Upper lobe of right lung (tissue), 1 donor: Measurements from ENCODE around the gene POU2F1. TPM values are rescaled to one million over a fixed set of nuclear protein-coding genes. Genes with fewer than 3 reads are reported as not detected.

ENCODE experiments used
- ATAC-seq: fragments of 200-7000 bp; cut with Tn5 transposase; one replicate; pipeline ENCODE4 v1.9.1; 2020; ENCODE audit warnings: mild to moderate bottlenecking, moderate library complexity
- DNase-seq: peaks from one replicate; pipeline ENCODE4 v3.0.0-alpha.2; 2020
- H3K27ac ChIP-seq: fragments of 200-600 bp; one replicate; pipeline ENCODE4 v1.8.0; 2022
- H3K27me3 ChIP-seq: fragments of 200-600 bp; one replicate; pipeline ENCODE4 v1.8.0; 2022; ENCODE audit warnings: mild to moderate bottlenecking
- H3K36me3 ChIP-seq: fragments of 200-600 bp; one replicate; pipeline ENCODE4 v1.8.0; 2022
- H3K4me1 ChIP-seq: fragments of 200-600 bp; one replicate; pipeline ENCODE4 v1.8.0; 2022
- H3K4me3 ChIP-seq: fragments of 200-600 bp; one replicate; pipeline ENCODE4 v1.8.0; 2022; ENCODE audit warnings: mild to moderate bottlenecking
- H3K9me3 ChIP-seq: fragments of 200-600 bp; one replicate; pipeline ENCODE4 v1.8.0; 2022
- CTCF ChIP-seq: fragments of 200-600 bp; IDR thresholded peaks from one replicate; pipeline ENCODE4 v1.8.0; 2022; ENCODE audit warnings: antibody characterized with exemption
- intact Hi-C: fragments of 100-400 bp; cut with DNase I; formaldehyde crosslinking; loops from one replicate; pipeline ENCODE4 v1.11.0; 2022
- long read RNA-seq: library from polyadenylated mRNA; unstranded; transcript quantifications from one replicate; pipeline ENCODE4 v2.0.0, GENCODE V29; 2021
- total RNA-seq: library from RNA; stranded (reverse); fragmentation: NEBNext Ultra II Directional; extraction: Animal tissue kit (Norgen Biotek cat#: 25700); gene quantifications from one replicate; pipeline ENCODE4 v1.2.1, GENCODE V29; 2021
- donor health status: DM: no; HTN: yes; CAD: no; lungs with severe emphysema.

The POU2F1 gene
- 15.3 TPM for total RNA-seq
- long read RNA-seq, full-length matches to known transcripts = 3 of 9 reads
- long read RNA-seq, partial matches to known transcripts = 3 of 9 reads
- long read RNA-seq, other reads (novel, unspliced or antisense) = 3 of 9 reads

- Histone ChIP-seq H3K36me3 (no peaks in the 10 kb centered on the region), H3K9me3 (no peaks in the 10 kb centered on the region), H3K4me3 (peak within 1 kb of the TSS; percentile 89), H3K27me3 (no peaks in the 10 kb centered on the region), H3K27ac (peak within 1 kb of the TSS; percentile 95), H3K4me1 (peaks cover 13% of the 10 kb centered on the region)
- peak; percentile 51 for TF ChIP-seq CTCF
- DNase-seq (peak; percentile 100), ATAC-seq (peak; percentile 95)
- intact Hi-C loops = no loop called here
Observed at GRCh38 chr1:167220537-167221125, at the start of gene POU2F1. TSS of gene POU2F1 (plus strand) at chr1:167220886. CDS start at chr1:167220898, 12 bp downstream.

- ATAC-seq (no peak), DNase-seq (no peak)
- no peaks in the 10 kb centered on the region for H3K27me3 ChIP-seq
- TF ChIP-seq CTCF = no peak
- H3K9me3 ChIP-seq = no peaks in the 10 kb centered on the region
- no peak overlapping the region for H3K27ac ChIP-seq
- intact Hi-C loops = no loop called here
- no peak overlapping the region for H3K4me3 ChIP-seq
- H3K36me3 ChIP-seq = no peaks in the 10 kb centered on the region
- no peaks in the 10 kb centered on the region for H3K4me1 ChIP-seq
Observed at GRCh38 chr1:167171286-167171929, 49.3 kb upstream of the POU2F1 start.

- H3K4me1 ChIP-seq = no peaks in the 10 kb centered on the region
- no peak overlapping the region for H3K27ac ChIP-seq
- intact Hi-C loops = no loop called here
- ATAC-seq (no peak), DNase-seq (no peak)
- no peaks in the 10 kb centered on the region for H3K27me3 ChIP-seq
- no peaks in the 10 kb centered on the region for H3K9me3 ChIP-seq
- H3K36me3 ChIP-seq = no peaks in the 10 kb centered on the region
- no peak overlapping the region for H3K4me3 ChIP-seq
- TF ChIP-seq CTCF = no peak
Observed at GRCh38 chr1:167173516-167174184, 47.0 kb upstream of the POU2F1 start.

GRCh38 chr1:167175901-167176300, 44.8 kb upstream of the POU2F1 start:
- no peak for ATAC-seq
- H3K36me3 ChIP-seq = no peaks in the 10 kb centered on the region
- no peaks in the 10 kb centered on the region for H3K9me3 ChIP-seq
- no peak for DNase-seq
- no peak overlapping the region for H3K27ac ChIP-seq
- no peaks in the 10 kb centered on the region for H3K27me3 ChIP-seq
- intact Hi-C loops = no loop called here
- no peak overlapping the region for H3K4me3 ChIP-seq
- H3K4me1 ChIP-seq = no peaks in the 10 kb centered on the region
- TF ChIP-seq CTCF = no peak

GRCh38 chr1:167178831-167179230, 41.9 kb upstream of the POU2F1 start:
- no peaks in the 10 kb centered on the region for H3K36me3 ChIP-seq

More at GRCh38 chr1:167178831-167179230, 41.9 kb upstream of the POU2F1 start:
- Histone ChIP-seq H3K4me3 (no peak overlapping the region), H3K27me3 (no peaks in the 10 kb centered on the region), H3K4me1 (no peaks in the 10 kb centered on the region), H3K27ac (no peak overlapping the region), H3K9me3 (no peaks in the 10 kb centered on the region)
- DNase-seq (no peak), ATAC-seq (no peak)
- no peak for TF ChIP-seq CTCF
- intact Hi-C loops = no loop called here
